ENCODE results near the gene SDHC. TPM values are rescaled to one million over a fixed set of nuclear protein-coding genes. Genes with fewer than 3 reads are reported as not detected.

SDHC gene
- total and polyA plus RNA-seq, 4 donors = 44.3 to 247 (median 96.7) TPM

DNA sequence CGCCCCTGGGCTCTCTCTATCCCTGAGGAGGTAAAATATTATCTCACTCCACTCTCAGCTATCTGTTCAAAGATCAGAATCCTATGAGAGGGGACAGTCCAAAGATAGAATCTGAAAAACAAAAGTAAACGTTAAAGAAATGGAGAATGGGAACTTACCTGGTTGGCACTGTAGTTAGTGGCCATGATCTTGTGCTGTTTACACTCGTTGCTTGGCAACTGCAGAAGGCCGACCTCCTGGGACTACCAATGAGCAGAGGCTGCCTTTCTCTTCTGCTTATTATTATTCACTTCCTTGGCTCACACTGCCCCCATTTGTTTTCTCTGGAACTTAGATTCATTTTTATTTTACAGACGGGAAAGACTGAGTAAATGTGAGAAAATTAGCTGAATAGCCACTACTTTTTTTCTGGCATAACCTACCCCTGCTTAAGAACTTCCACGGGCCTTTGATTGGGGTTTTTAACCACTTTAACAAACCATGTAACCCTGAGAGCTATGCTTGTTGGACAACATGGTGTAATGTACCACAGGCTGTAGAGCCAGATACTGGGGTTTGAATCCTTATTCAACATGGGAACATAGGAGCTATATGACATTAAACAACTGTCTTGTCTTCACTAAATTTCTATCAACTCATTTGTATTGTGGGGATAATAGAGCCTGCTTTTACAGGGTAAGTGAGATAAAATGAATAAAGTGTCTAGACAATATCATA is 53.7 kb downstream of the SDHC start, which contains the start of gene CFAP126 (continued):
- peak; percentile 30 for TF ChIP-seq CTCF (IDR thresholded peaks at IDR 0.05; ENCODE audit: low read depth, low read length, missing input control)
- peak; percentile 89 for TF ChIP-seq YY1 (IDR thresholded peaks at IDR 0.05)
- peak in 1 of 2 donors; percentile 38 for TF ChIP-seq GABPA (IDR thresholded peaks at IDR 0.05 in 1 of 2, conservative IDR thresholded peaks at IDR 0.05 in 1 of 2)

DNA sequence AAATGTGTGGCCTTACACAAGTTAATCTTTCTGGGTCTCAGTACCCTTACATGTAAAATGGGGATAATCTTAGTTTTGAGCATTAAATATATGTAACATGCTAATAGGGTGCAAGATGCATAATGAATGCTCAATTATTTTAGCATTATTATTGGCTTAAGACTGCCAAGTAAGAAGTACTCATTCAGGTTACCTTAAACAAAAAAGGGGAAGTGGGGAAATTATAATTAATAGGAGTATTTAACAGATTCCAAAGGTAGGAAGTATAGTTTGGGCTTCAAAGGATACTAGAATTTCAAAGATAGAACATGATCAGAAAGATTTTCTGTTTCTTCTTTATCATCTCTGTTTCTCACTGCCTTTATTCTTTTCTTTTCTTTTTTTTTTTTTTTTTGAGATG is 59.3 kb downstream of the SDHC start:
- no peaks in the 10 kb centered on the region for H3K27me3 ChIP-seq (ENCODE audit: control insufficient read depth in 4 of 4, insufficient read depth in 4 of 4, low read length in 3 of 4)
- no peak overlapping the region for H3K4me3 ChIP-seq (ENCODE audit: low read depth in 1 of 3, low read length in 3 of 3)
- no peaks in the 10 kb centered on the region for H3K36me3 ChIP-seq (ENCODE audit: control insufficient read depth in 4 of 4, insufficient read depth in 3 of 4, low read depth in 1 of 4, low read length in 3 of 4)
- no peak for TF ChIP-seq NR2F2 (IDR thresholded peaks at IDR 0.05)
- TF ChIP-seq HNF4A (conservative IDR thresholded peaks at IDR 0.05) = no peak
- TF ChIP-seq, protein P1, sequence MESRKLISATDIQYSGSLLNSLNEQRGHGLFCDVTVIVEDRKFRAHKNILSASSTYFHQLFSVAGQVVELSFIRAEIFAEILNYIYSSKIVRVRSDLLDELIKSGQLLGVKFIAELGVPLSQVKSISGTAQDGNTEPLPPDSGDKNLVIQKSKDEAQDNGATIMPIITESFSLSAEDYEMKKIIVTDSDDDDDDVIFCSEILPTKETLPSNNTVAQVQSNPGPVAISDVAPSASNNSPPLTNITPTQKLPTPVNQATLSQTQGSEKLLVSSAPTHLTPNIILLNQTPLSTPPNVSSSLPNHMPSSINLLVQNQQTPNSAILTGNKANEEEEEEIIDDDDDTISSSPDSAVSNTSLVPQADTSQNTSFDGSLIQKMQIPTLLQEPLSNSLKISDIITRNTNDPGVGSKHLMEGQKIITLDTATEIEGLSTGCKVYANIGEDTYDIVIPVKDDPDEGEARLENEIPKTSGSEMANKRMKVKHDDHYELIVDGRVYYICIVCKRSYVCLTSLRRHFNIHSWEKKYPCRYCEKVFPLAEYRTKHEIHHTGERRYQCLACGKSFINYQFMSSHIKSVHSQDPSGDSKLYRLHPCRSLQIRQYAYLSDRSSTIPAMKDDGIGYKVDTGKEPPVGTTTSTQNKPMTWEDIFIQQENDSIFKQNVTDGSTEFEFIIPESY (IDR thresholded peaks at IDR 0.05) = no peak
- no peak for TF ChIP-seq YY1 (IDR thresholded peaks at IDR 0.05)
- TF ChIP-seq FOXA1 (IDR thresholded peaks at IDR 0.05) = no peak
- no peak for TF ChIP-seq ATF3 (IDR thresholded peaks at IDR 0.05)
- DNase-seq (ENCODE audit: low spot score) = no peak
- no peaks in the 10 kb centered on the region for H3K4me1 ChIP-seq (ENCODE audit: control insufficient read depth in 4 of 4, insufficient read depth in 4 of 4, low read length in 3 of 4)
- H3K9me3 ChIP-seq (ENCODE audit: control insufficient read depth in 4 of 4, low read length in 3 of 4) = no peaks in the 10 kb centered on the region
- H3K27ac ChIP-seq (ENCODE audit: low read depth in 1 of 2, low read length in 2 of 2) = no peak overlapping the region
- H3K9ac ChIP-seq (ENCODE audit: low read depth in 1 of 2, low read length in 2 of 2) = no peak overlapping the region

DNA sequence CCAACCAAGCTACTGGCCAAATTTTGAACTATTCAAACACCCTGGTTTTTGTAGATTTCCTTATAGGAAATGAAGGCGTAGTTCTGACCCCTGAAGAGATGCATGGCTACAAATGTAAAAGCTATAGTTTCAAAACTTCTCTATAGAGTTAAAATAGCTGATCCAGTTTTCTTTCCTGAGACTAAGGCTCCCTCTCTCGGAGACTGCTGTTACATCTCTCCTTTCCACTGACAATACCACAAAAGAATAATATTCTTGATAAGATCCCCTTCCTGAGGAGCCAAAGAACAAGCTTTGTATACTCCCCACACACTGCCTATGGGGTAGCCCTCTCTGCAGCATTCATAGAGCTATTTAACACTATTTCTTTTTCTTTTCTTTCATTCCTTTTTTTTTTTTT is 60.2 kb downstream of the SDHC start:
- no peak overlapping the region for H3K27ac ChIP-seq (ENCODE audit: low read depth in 1 of 2, low read length in 2 of 2)
- no peaks in the 10 kb centered on the region for H3K27me3 ChIP-seq (ENCODE audit: control insufficient read depth in 4 of 4, insufficient read depth in 4 of 4, low read length in 3 of 4)
- DNase-seq (ENCODE audit: low spot score) = no peak
- TF ChIP-seq HNF4A (conservative IDR thresholded peaks at IDR 0.05) (no peak), FOXA1 (IDR thresholded peaks at IDR 0.05) (no peak), MAX (IDR thresholded peaks at IDR 0.05) (no peak), RAD21 (IDR thresholded peaks at IDR 0.05) (peak; percentile 62 to 68), ATF3 (IDR thresholded peaks at IDR 0.05) (no peak), YY1 (IDR thresholded peaks at IDR 0.05) (no peak), HNF4G (IDR thresholded peaks at IDR 0.05) (no peak), RXRA (IDR thresholded peaks at IDR 0.05) (no peak), GABPA (IDR thresholded peaks at IDR 0.05 in 1 of 2, conservative IDR thresholded peaks at IDR 0.05 in 1 of 2) (no peak), SP1 (IDR thresholded peaks at IDR 0.05) (no peak), TAF1 (conservative IDR thresholded peaks at IDR 0.05) (no peak), FOXA2 (IDR thresholded peaks at IDR 0.05) (no peak), JUND (IDR thresholded peaks at IDR 0.05) (no peak), CTCF (IDR thresholded peaks at IDR 0.05; ENCODE audit: low read depth, low read length, missing input control) (peak; percentile 22)
- TF ChIP-seq, protein P1 (IDR thresholded peaks at IDR 0.05) = no peak
- 53% methylated on average over 2 of the region's 2 CpGs for WGBS
- H3K9me3 ChIP-seq (ENCODE audit: control insufficient read depth in 4 of 4, low read length in 3 of 4) = no peaks in the 10 kb centered on the region
- H3K4me1 ChIP-seq (ENCODE audit: control insufficient read depth in 4 of 4, insufficient read depth in 4 of 4, low read length in 3 of 4) = no peaks in the 10 kb centered on the region
- no peaks in the 10 kb centered on the region for H3K36me3 ChIP-seq (ENCODE audit: control insufficient read depth in 4 of 4, insufficient read depth in 3 of 4, low read depth in 1 of 4, low read length in 3 of 4)
- H3K9ac ChIP-seq (ENCODE audit: low read depth in 1 of 2, low read length in 2 of 2) = no peak overlapping the region
- no peak overlapping the region for H3K4me3 ChIP-seq (ENCODE audit: low read depth in 1 of 3, low read length in 3 of 3)

All from liver (tissue), 9 donors.